Breast epithelium (tissue), 4 donors: Measurements from ENCODE around the gene GIPR. TPM values are rescaled to one million over a fixed set of nuclear protein-coding genes. Genes with fewer than 3 reads are reported as not detected.
A peak's percentile ranks its signal among the peaks of the same experiment; 100 is the strongest.

Experiments used
- DNase-seq, 2 donors: peaks; one replicate each; pipeline ENCODE4 v3.0.0-alpha.2; 2019; ENCODE audit warnings: low spot score in 2 of 2
- H3K27ac ChIP-seq, 2 donors: fragments of 200-600 bp; sonication (generic) in 1 of 2; one replicate each; pipeline ENCODE4 v1.5.1; 2016 to 2019; ENCODE audit warnings: mild to moderate bottlenecking in 1 of 2
- H3K27me3 ChIP-seq, 2 donors: fragments of 200-600 bp; sonication (generic) in 1 of 2; one replicate each; pipeline versions ENCODE4 v1.5.1 to v1.6.0; 2017 to 2019; ENCODE audit warnings: control low read depth in 1 of 2, mild to moderate bottlenecking in 1 of 2
- H3K36me3 ChIP-seq: fragments of 200-600 bp; one replicate; pipeline ENCODE4 v1.5.1; 2019
- H3K4me1 ChIP-seq, 2 donors: fragments of 200-600 bp; sonication (generic); one replicate each; pipeline ENCODE4 v1.5.1; 2016 to 2019; ENCODE audit warnings: control low read depth in 1 of 2
- H3K4me3 ChIP-seq, 3 donors: fragments of 200-600 bp; sonication (generic); 1 replicate in 2 of 3; 2 replicates in 1 of 3; pipeline ENCODE4 v1.5.1; 2016 to 2019; ENCODE audit warnings: mild to moderate bottlenecking in 3 of 3, moderate library complexity in 2 of 3
- H3K9me3 ChIP-seq, 2 donors: fragments of 200-600 bp; sonication (generic) in 1 of 2; one replicate each; pipeline ENCODE4 v1.5.1; 2016 to 2019; ENCODE audit warnings: control low read depth in 1 of 2
- POLR2A ChIP-seq: fragments of 450-650 bp; IDR thresholded peaks from one replicate; pipeline ENCODE4 v1.6.1; 2016; ENCODE audit warnings: antibody characterized with exemption, mild to moderate bottlenecking, moderate library complexity
- POLR2AphosphoS5 ChIP-seq, 3 donors: sonication (generic); formaldehyde crosslinking; IDR thresholded peaks; one replicate each; pipeline ENCODE4 v1.6.1; 2017; ENCODE audit warnings: antibody characterized with exemption in 3 of 3
- intact Hi-C: fragments of 100-400 bp; cut with DNase I; formaldehyde crosslinking; loops from one replicate; pipeline ENCODE4 v1.15.1; 2023; ENCODE audit warnings: low total_unique reads
- total RNA-seq, 3 donors: library from RNA; depleted of rRNA; stranded (reverse); fragments of >200 nt; gene quantifications; one replicate each; pipeline ENCODE4 v1.1.0, GENCODE V29; 2016
- TF ChIP-seq, protein P1 (sequence below), 3 donors: fragments of 450-650 bp; IDR thresholded peaks; one replicate each; pipeline ENCODE4 v1.5.1; 2016 to 2017; ENCODE audit warnings: antibody characterized with exemption in 3 of 3, mild to moderate bottlenecking in 3 of 3, moderate library complexity in 3 of 3

The GIPR gene
- total RNA-seq, 3 donors from 2014 or later: 0.16 to 4.9 (median 4.8) TPM

DNA sequence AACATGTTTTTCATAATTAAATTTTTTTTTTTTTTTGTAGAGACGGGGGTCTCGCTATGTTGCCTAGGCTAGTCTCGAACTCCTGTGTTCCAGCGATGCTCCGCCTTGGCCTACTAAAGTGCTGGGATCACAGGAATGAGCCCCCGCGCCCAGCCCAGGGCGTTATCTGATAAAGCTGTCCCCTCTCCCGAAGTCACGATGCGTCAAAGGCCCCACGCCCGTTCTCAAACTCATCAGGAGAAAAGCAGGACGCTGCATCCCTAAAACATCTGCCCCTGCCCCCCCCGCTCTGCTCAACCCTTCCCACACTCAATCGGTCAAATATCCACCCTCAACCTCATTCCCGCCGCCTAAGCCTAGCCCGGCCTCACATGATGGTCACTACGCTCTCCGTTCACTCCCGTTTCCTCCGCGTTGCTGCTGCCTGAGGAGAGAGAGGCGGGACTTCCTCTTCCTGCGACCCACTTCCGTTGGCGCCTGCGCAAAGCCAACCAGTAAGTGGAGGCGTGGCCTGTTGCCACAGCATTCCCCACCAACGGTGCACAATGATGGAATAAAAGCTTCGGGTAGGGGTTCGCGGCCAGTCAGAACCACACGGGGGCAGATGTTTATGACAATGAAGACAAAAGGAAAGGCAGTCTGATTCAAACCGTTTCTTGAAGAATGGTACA is 23.6 kb downstream of the GIPR start, which contains the start of gene SNRPD2:
Gene SNRPD2, minus strand, starts transcription at position 438 of the 671 bp plus-strand sequence. Its CDS starts 65 bp downstream, at position 373.
- peak within 1 kb of the TSS; percentile 94 to 96 for H3K27ac ChIP-seq
- no peaks in the 10 kb centered on the region for H3K4me1 ChIP-seq
- TF ChIP-seq, protein P1, sequence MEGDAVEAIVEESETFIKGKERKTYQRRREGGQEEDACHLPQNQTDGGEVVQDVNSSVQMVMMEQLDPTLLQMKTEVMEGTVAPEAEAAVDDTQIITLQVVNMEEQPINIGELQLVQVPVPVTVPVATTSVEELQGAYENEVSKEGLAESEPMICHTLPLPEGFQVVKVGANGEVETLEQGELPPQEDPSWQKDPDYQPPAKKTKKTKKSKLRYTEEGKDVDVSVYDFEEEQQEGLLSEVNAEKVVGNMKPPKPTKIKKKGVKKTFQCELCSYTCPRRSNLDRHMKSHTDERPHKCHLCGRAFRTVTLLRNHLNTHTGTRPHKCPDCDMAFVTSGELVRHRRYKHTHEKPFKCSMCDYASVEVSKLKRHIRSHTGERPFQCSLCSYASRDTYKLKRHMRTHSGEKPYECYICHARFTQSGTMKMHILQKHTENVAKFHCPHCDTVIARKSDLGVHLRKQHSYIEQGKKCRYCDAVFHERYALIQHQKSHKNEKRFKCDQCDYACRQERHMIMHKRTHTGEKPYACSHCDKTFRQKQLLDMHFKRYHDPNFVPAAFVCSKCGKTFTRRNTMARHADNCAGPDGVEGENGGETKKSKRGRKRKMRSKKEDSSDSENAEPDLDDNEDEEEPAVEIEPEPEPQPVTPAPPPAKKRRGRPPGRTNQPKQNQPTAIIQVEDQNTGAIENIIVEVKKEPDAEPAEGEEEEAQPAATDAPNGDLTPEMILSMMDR (IDR thresholded peaks at IDR 0.05): peak in 1 of 3 donors; percentile 15
- TF ChIP-seq POLR2AphosphoS5 (IDR thresholded peaks at IDR 0.05): peak; percentile 89 to 97 (median 92)
- TF ChIP-seq POLR2A: peak; percentile 85
- no peaks in the 10 kb centered on the region for H3K36me3 ChIP-seq
- no peaks in the 10 kb centered on the region for H3K27me3 ChIP-seq
- H3K9me3 ChIP-seq: no peaks in the 10 kb centered on the region
- peak within 1 kb of the TSS; percentile 69 to 90 (median 89) for H3K4me3 ChIP-seq
- peak; percentile 93 to 94 for DNase-seq
- intact Hi-C loops: no loop called here

DNA sequence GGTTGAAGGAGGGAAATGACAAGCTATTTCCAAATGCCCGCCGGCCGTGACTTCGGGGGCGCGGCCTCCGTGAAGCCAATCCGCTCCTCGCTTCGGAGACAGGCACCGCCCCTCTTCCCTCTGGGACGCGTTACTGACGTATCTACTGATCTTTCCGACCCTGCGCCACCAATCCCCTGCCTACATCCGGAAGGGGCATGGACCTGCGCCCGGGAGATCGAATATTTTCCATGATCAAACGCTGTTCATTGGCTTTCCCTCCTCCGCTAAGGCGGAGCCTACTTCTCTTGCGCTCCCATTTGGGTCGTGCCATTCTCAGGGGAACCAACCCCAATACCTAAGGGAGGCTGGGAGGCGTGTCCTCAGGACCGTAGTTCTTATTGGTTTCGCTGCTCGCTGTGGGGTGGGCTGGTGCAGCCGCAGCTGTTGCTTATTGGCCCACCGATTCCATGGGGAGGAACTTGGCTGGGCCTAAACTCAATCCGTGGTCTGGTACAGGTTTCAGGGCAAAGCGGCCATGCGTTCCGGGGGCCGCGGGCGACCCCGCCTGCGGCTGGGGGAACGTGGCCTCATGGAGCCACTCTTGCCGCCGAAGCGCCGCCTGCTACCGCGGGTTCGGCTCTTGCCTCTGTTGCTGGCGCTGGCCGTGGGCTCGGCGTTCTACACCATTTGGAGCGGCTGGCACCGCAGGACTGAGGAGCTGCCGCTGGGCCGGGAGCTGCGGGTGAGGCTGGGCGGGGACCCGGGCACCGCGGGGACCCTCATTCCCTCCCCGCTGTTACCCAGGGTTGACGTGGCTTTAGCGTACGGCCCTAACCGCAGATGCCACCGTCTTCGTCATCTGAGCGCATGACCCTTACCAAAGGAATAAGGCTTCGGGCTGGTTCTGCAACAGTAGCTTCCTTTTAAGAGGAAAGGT is 24.4 kb downstream of the GIPR start, which contains the start of gene QPCTL:
Gene QPCTL, plus strand, starts transcription at position 480 of the 919 bp plus-strand sequence. Its CDS starts 38 bp downstream, at position 518.
- Histone ChIP-seq H3K36me3 (no peaks in the 10 kb centered on the region), H3K27me3 (no peaks in the 10 kb centered on the region)
- intact Hi-C loops: no loop called here

DNA sequence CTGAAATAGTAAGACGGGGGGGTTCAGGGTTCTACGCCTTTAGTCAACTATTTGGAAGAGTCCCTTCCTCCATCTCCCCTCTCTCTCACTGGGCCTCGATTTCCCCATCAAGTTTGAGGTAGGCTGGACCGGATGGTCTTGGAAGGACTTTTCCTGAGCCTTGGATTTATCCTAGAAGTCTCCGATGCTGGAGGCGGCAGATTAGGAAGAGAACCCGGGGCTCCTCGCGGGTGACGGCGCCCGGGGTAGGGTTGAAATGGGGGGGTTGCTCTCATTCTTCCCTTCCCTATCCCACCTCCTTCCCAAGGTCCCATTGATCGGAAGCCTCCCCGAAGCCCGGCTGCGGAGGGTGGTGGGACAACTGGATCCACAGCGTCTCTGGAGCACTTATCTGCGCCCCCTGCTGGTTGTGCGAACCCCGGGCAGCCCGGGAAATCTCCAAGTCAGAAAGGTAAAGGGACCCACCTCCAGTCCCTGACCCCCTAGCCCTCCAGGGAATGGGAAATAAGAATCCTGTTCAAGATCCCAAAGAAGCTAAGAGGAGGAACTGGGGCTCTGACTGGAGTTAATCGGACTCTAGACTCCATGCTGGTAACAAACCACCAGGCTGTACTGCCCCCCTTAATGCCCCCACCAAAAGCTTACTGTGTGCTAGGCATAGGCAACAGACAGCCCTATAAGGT is 25.2 kb downstream of the GIPR start:
- peak overlapping the region; percentile 94 to 96 for H3K27ac ChIP-seq
- H3K36me3 ChIP-seq: no peaks in the 10 kb centered on the region
- H3K9me3 ChIP-seq: no peaks in the 10 kb centered on the region
- peak overlapping the region; percentile 69 to 90 (median 89) for H3K4me3 ChIP-seq
- no peaks in the 10 kb centered on the region for H3K4me1 ChIP-seq
- intact Hi-C loops: no loop called here
- no peaks in the 10 kb centered on the region for H3K27me3 ChIP-seq
- DNase-seq: peak; percentile 62 to 80
- no peak for TF ChIP-seq POLR2AphosphoS5 (IDR thresholded peaks at IDR 0.05)
- TF ChIP-seq, protein P1 (IDR thresholded peaks at IDR 0.05): peak; percentile 67 to 84 (median 80)

More for the DNA sequence above, 24.4 kb downstream of the GIPR start, which contains the start of gene QPCTL:
- no peaks in the 10 kb centered on the region for H3K9me3 ChIP-seq
- peak; percentile 98 to 99 for DNase-seq
- H3K4me1 ChIP-seq: no peaks in the 10 kb centered on the region
- H3K4me3 ChIP-seq: peak within 1 kb of the TSS; percentile 69 to 90 (median 89)
- peak within 1 kb of the TSS; percentile 94 to 96 for H3K27ac ChIP-seq
- TF ChIP-seq, protein P1 (IDR thresholded peaks at IDR 0.05): no peak
- peak in 2 of 3 donors; percentile 30 to 34 for TF ChIP-seq POLR2AphosphoS5 (IDR thresholded peaks at IDR 0.05)

DNA sequence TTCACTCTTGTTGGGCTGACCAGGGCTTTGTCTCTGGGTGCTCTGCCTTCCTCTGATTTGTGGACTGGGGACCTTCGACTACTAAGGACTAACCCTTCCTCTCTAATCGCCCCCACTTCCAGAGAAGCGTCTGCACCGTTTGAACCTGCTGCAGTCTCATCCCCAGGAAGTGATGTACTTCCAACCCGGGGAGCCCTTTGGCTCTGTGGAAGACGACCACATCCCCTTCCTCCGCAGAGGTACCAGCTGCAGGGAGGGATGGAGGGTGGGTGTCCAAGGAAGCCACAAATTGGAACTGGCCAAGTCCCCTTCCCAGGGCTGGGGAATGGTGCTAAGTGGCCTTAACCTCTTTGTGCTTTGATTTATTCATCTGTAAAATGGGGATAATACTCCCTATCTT is 33.7 kb downstream of the GIPR start:
- TF ChIP-seq POLR2AphosphoS5 (IDR thresholded peaks at IDR 0.05) (no peak), POLR2A (no peak)
- TF ChIP-seq, protein P1 (IDR thresholded peaks at IDR 0.05): no peak
- Histone ChIP-seq H3K27me3 (no peaks in the 10 kb centered on the region), H3K36me3 (no peaks in the 10 kb centered on the region), H3K4me3 (no peak overlapping the region), H3K27ac (no peak overlapping the region), H3K4me1 (no peaks in the 10 kb centered on the region), H3K9me3 (no peaks in the 10 kb centered on the region)
- intact Hi-C loops: no loop called here
- DNase-seq: no peak
